ENCODE results near the gene SAMSN1.

Gene SAMSN1

GRCh38 chr21:14533499-14534428, 12.4 kb downstream of the SAMSN1 start:
- Histone ChIP-seq H3K27ac (peak overlapping the region; percentile 56), H3K4me3 (ENCODE audit: low read depth, low read length) (no peak overlapping the region), H3K36me3 (replicated peaks) (no peaks in the 10 kb centered on the region), H3K27me3 (replicated peaks) (no peaks in the 10 kb centered on the region)
- peak; percentile 43 for DNase-seq
- in situ Hi-C loops (cut with HindIII; ENCODE audit: low pct_ligation_motif_present, low sequenced_read_pairs): no loop called here
- TF ChIP-seq, protein P1, sequence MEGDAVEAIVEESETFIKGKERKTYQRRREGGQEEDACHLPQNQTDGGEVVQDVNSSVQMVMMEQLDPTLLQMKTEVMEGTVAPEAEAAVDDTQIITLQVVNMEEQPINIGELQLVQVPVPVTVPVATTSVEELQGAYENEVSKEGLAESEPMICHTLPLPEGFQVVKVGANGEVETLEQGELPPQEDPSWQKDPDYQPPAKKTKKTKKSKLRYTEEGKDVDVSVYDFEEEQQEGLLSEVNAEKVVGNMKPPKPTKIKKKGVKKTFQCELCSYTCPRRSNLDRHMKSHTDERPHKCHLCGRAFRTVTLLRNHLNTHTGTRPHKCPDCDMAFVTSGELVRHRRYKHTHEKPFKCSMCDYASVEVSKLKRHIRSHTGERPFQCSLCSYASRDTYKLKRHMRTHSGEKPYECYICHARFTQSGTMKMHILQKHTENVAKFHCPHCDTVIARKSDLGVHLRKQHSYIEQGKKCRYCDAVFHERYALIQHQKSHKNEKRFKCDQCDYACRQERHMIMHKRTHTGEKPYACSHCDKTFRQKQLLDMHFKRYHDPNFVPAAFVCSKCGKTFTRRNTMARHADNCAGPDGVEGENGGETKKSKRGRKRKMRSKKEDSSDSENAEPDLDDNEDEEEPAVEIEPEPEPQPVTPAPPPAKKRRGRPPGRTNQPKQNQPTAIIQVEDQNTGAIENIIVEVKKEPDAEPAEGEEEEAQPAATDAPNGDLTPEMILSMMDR (IDR thresholded peaks at IDR 0.05; ENCODE audit: low read depth, low read length, missing control alignments): no peak

GRCh38 chr21:14531757-14532316, 14.3 kb downstream of the SAMSN1 start:
- in situ Hi-C loops (cut with HindIII; ENCODE audit: low pct_ligation_motif_present, low sequenced_read_pairs): no loop called here
- H3K36me3 ChIP-seq (replicated peaks): no peaks in the 10 kb centered on the region
- DNase-seq: no peak
- no peak overlapping the region for H3K4me3 ChIP-seq (ENCODE audit: low read depth, low read length)
- no peaks in the 10 kb centered on the region for H3K27me3 ChIP-seq (replicated peaks)
- H3K27ac ChIP-seq: no peak overlapping the region
- TF ChIP-seq, protein P1 (IDR thresholded peaks at IDR 0.05; ENCODE audit: low read depth, low read length, missing control alignments): no peak

DNA sequence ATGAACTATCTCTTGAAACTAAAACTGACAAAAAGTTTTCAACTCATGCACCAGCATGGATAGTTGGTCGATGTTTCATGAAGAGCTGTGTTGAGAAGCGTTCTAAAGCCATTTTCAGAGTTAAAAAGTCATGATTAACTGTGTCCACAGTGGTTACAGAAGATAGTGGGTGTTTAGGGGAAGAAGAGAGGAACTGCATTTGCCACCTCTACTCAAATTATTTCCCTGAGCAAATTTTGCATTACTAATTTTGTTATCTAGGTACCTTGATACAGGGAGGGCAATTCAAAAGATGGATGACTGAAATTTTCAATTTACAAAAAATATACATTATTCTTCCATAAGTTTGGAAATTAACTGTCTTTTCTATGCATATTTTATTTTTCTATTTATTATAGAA, 15.5 kb downstream of the SAMSN1 start:
- TF ChIP-seq, protein P1 (IDR thresholded peaks at IDR 0.05; ENCODE audit: low read depth, low read length, missing control alignments): no peak
- Histone ChIP-seq H3K27me3 (replicated peaks) (no peaks in the 10 kb centered on the region), H3K4me3 (ENCODE audit: low read depth, low read length) (no peak overlapping the region), H3K27ac (no peak overlapping the region), H3K36me3 (replicated peaks) (no peaks in the 10 kb centered on the region)
- in situ Hi-C loops (cut with HindIII; ENCODE audit: low pct_ligation_motif_present, low sequenced_read_pairs): no loop called here
- no peak for DNase-seq

DNA sequence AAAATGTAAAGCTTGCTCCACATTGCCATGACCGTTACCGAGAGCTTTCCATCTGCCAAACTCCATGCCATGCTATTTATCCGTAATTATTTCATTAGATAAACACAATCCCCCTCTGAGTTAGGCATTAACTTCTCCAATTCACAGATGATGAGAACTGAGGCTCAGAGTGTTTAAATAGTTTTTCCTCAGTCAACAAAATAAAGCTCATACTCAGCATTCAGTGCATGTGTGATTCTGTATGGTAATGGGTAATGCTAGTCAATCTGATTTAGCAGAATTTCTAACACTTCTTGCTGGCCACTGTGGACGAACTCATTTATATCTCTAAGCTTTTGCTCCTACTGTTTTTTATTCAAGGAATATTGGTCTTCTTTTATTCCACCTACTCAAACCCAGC, 17.3 kb downstream of the SAMSN1 start:
- TF ChIP-seq, protein P1 (IDR thresholded peaks at IDR 0.05; ENCODE audit: low read depth, low read length, missing control alignments): no peak
- no peak overlapping the region for H3K27ac ChIP-seq
- H3K36me3 ChIP-seq (replicated peaks): no peaks in the 10 kb centered on the region
- no peaks in the 10 kb centered on the region for H3K27me3 ChIP-seq (replicated peaks)
- DNase-seq: no peak
- H3K4me3 ChIP-seq (ENCODE audit: low read depth, low read length): no peak overlapping the region
- in situ Hi-C loops (cut with HindIII; ENCODE audit: low pct_ligation_motif_present, low sequenced_read_pairs): no loop called here

GRCh38 chr21:14527696-14528652, 18.1 kb downstream of the SAMSN1 start:
- no peak for DNase-seq
- Histone ChIP-seq H3K4me3 (ENCODE audit: low read depth, low read length) (no peak overlapping the region), H3K27me3 (replicated peaks) (no peaks in the 10 kb centered on the region), H3K36me3 (replicated peaks) (no peaks in the 10 kb centered on the region), H3K27ac (no peak overlapping the region)
- in situ Hi-C loops (cut with HindIII; ENCODE audit: low pct_ligation_motif_present, low sequenced_read_pairs): no loop called here
- TF ChIP-seq, protein P1 (IDR thresholded peaks at IDR 0.05; ENCODE audit: low read depth, low read length, missing control alignments): no peak
